HepG2 (cell line): ENCODE results near the gene CCDC148. TPM values are rescaled to one million over a fixed set of nuclear protein-coding genes. Genes with fewer than 3 reads are reported as not detected.

Source experiments
- E2F5 ChIP-seq: sonication (generic); formaldehyde crosslinking; conservative IDR thresholded peaks from 2 replicates; pipeline ENCODE4 v1.4.0; 2020; ENCODE audit warnings: missing genetic modification reagents
- EHMT2 ChIP-seq: fragments of 200-600 bp; sonication (generic); IDR thresholded peaks from 2 replicates; pipeline ENCODE4 v1.7.0; 2017; ENCODE audit warnings: antibody characterized with exemption, low read depth, low read length, borderline replicate concordance
- FOXC1 ChIP-seq: sonication (generic); formaldehyde crosslinking; IDR thresholded peaks from 2 replicates; pipeline ENCODE4 v1.8.0; 2022; ENCODE audit warnings: mild to moderate bottlenecking, missing genetic modification reagents, borderline replicate concordance
- FOXP4 ChIP-seq: sonication (generic); formaldehyde crosslinking; IDR thresholded peaks from 2 replicates; pipeline ENCODE4 v1.4.0; 2020; ENCODE audit warnings: missing genetic modification reagents
- IRF2 ChIP-seq: IDR thresholded peaks from 2 replicates; pipeline ENCODE4 v1.6.1; 2018; ENCODE audit warnings: missing genetic modification reagents, missing compliant biosample characterization
- JUN ChIP-seq: sonication (generic); formaldehyde crosslinking; IDR thresholded peaks from 2 replicates; pipeline ENCODE4 v1.4.0; 2020; ENCODE audit warnings: mild to moderate bottlenecking, missing genetic modification reagents
- MAFG ChIP-seq: sonication (generic); formaldehyde crosslinking; IDR thresholded peaks from 2 replicates; pipeline ENCODE4 v1.5.1; 2020; ENCODE audit warnings: mild to moderate bottlenecking, missing genetic modification reagents
- MED13 ChIP-seq: sonication (generic); formaldehyde crosslinking; IDR thresholded peaks from 2 replicates; pipeline ENCODE4 v1.5.0; 2020; ENCODE audit warnings: missing genetic modification reagents
- POLR2A ChIP-seq, 2 experiments: IDR thresholded peaks; 2 replicates each; pipeline ENCODE4 v1.6.1; 2011; ENCODE audit warnings: low read depth in 2 of 2, low read length in 2 of 2, mild to moderate bottlenecking in 1 of 2, moderate library complexity in 1 of 2; ENCODE audit not compliant: insufficient read depth in 1 of 2
- RELA ChIP-seq: sonication (generic); formaldehyde crosslinking; IDR thresholded peaks from 2 replicates; pipeline ENCODE4 v1.4.0; 2020; ENCODE audit warnings: missing genetic modification reagents
- TAF1 ChIP-seq: sonication (generic); formaldehyde crosslinking; IDR thresholded peaks from 2 replicates; pipeline ENCODE4 v1.4.0; 2020; ENCODE audit warnings: missing genetic modification reagents
- TARDBP ChIP-seq: sonication (generic); formaldehyde crosslinking; IDR thresholded peaks from 2 replicates; pipeline ENCODE4 v1.8.0; 2022; ENCODE audit warnings: mild to moderate bottlenecking, missing genetic modification reagents
- ZBTB42 ChIP-seq: sonication (generic); formaldehyde crosslinking; IDR thresholded peaks from 2 replicates; pipeline ENCODE4 v1.5.0; 2020; ENCODE audit warnings: mild to moderate bottlenecking, missing genetic modification reagents
- ZNF136 ChIP-seq: sonication (generic); formaldehyde crosslinking; IDR thresholded peaks from 2 replicates; pipeline ENCODE4 v1.8.1; 2022; ENCODE audit warnings: low read depth, mild to moderate bottlenecking, moderate library complexity, missing genetic modification reagents
- ZNF432 ChIP-seq: sonication (generic); formaldehyde crosslinking; IDR thresholded peaks from 2 replicates; pipeline ENCODE4 v1.5.0; 2020; ENCODE audit warnings: missing genetic modification reagents, mild to moderate bottlenecking, borderline replicate concordance
- ZNF589 ChIP-seq: sonication (generic); formaldehyde crosslinking; conservative IDR thresholded peaks from 2 replicates; pipeline ENCODE4 v1.8.0; 2022; ENCODE audit warnings: mild to moderate bottlenecking, moderate library complexity, missing genetic modification reagents
- ZNF616 ChIP-seq: sonication (generic); formaldehyde crosslinking; IDR thresholded peaks from 2 replicates; pipeline ENCODE4 v1.5.0; 2020; ENCODE audit warnings: low read depth, mild to moderate bottlenecking, missing genetic modification reagents
- ZNF660 ChIP-seq: sonication (generic); formaldehyde crosslinking; IDR thresholded peaks from 2 replicates; pipeline ENCODE4 v1.5.1; 2020; ENCODE audit warnings: mild to moderate bottlenecking, low read depth, missing genetic modification reagents, borderline replicate concordance
- ZNF691 ChIP-seq: sonication (generic); formaldehyde crosslinking; IDR thresholded peaks from 2 replicates; pipeline ENCODE4 v1.4.0; 2020; ENCODE audit warnings: missing genetic modification reagents, low read depth, mild to moderate bottlenecking, borderline replicate concordance
- polyA plus RNA-seq, 8 experiments: library from polyadenylated mRNA; depleted of rRNA in 3 of 8; stranded (reverse) in 7 of 8; unstranded in 1 of 8; fragments of >200 nt; fragmentation: Illumina TruSeq in 4 of 8; extraction: Trizol in 4 of 8; gene quantifications; 2 replicates each; pipeline versions ENCODE4 v1.2.1 to v1.2.3, GENCODE V29; 2011 to 2016; ENCODE audit warnings: low read depth in 4 of 8, missing spikeins in 1 of 8, mixed read lengths in 1 of 8; ENCODE audit not compliant: insufficient read depth in 1 of 8
- total RNA-seq, 5 experiments: library from RNA; depleted of rRNA; stranded (reverse); fragments of >200 nt; fragmentation: Illumina TruSeq; extraction: Trizol; gene quantifications; 2 replicates each; pipeline ENCODE4 v1.2.3, GENCODE V29; 2016; ENCODE audit warnings: low read depth in 1 of 5
- TF ChIP-seq, protein P1 (sequence below): sonication (generic); formaldehyde crosslinking; IDR thresholded peaks from 2 replicates; pipeline ENCODE4 v1.5.0; 2020; ENCODE audit warnings: mild to moderate bottlenecking, missing genetic modification reagents, borderline replicate concordance
- TF ChIP-seq, protein P2 (sequence below), 2 experiments: sonication (generic) in 1 of 2; formaldehyde crosslinking in 1 of 2; IDR thresholded peaks; 2 replicates each; pipeline versions ENCODE4 v1.5.1 to v1.6.1; 2011 to 2020; ENCODE audit warnings: borderline replicate concordance in 1 of 2, low read depth in 1 of 2, low read length in 1 of 2, mild to moderate bottlenecking in 1 of 2, missing genetic modification reagents in 1 of 2, moderate library complexity in 1 of 2

The CCDC148 gene
- total and polyA plus RNA-seq, 2 of the 13 experiments (the other 11 are each of a cell fraction or from before 2014, with no cell fraction given), result 0.30 to 0.49 TPM

- TF ChIP-seq JUN (CRISPR knock-in tag), result peak; percentile 52; the same call in 1 of the 2 replicates
- no peak for TF ChIP-seq ZNF660 (CRISPR knock-in tag)
- TF ChIP-seq TARDBP (CRISPR knock-in tag), result peak; percentile 85; the same call in 1 of the 2 replicates
- TF ChIP-seq ZNF432 (CRISPR knock-in tag), result no peak
- TF ChIP-seq MAFG (CRISPR knock-in tag), result no peak
- TF ChIP-seq EHMT2, result no peak; the same call in 1 of the 2 replicates
- TF ChIP-seq ZNF616 (CRISPR knock-in tag), result no peak
- TF ChIP-seq E2F5 (CRISPR knock-in tag), result no peak
- peak; percentile 47; the same call in 1 of the 2 replicates for TF ChIP-seq ZNF691 (CRISPR knock-in tag)
- TF ChIP-seq ZNF589, result no peak
- TF ChIP-seq POLR2A (IDR thresholded peaks at IDR 0.05; ENCODE audit: insufficient read depth in 1 of 2, low read depth in 2 of 2, low read length in 2 of 2), result peak in 1 of 2 experiments; percentile 74; a peak in 2 of 4 replicates
- TF ChIP-seq FOXC1 (CRISPR knock-in tag), result no peak
- TF ChIP-seq, protein P1, sequence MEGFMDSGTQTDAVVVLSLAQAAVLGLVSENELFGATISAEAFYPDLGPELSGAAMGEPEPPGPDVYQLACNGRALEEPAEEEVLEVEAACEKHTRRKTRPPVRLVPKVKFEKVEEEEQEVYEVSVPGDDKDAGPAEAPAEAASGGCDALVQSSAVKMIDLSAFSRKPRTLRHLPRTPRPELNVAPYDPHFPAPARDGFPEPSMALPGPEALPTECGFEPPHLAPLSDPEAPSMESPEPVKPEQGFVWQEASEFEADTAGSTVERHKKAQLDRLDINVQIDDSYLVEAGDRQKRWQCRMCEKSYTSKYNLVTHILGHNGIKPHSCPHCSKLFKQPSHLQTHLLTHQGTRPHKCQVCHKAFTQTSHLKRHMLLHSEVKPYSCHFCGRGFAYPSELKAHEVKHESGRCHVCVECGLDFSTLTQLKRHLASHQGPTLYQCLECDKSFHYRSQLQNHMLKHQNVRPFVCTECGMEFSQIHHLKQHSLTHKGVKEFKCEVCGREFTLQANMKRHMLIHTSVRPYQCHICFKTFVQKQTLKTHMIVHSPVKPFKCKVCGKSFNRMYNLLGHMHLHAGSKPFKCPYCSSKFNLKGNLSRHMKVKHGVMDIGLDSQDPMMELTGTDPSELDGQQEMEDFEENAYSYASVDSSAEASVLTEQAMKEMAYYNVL (CRISPR knock-in tag), result peak; percentile 49; the same call in 1 of the 2 replicates
- TF ChIP-seq ZNF136, result no peak
- no peak for TF ChIP-seq ZBTB42 (CRISPR knock-in tag)
- peak; percentile 61; the same call in 1 of the 2 replicates for TF ChIP-seq TAF1
- no peak for TF ChIP-seq RELA
- TF ChIP-seq, protein P2, sequence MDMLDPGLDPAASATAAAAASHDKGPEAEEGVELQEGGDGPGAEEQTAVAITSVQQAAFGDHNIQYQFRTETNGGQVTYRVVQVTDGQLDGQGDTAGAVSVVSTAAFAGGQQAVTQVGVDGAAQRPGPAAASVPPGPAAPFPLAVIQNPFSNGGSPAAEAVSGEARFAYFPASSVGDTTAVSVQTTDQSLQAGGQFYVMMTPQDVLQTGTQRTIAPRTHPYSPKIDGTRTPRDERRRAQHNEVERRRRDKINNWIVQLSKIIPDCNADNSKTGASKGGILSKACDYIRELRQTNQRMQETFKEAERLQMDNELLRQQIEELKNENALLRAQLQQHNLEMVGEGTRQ (IDR thresholded peaks at IDR 0.05; ENCODE audit: low read depth, low read length), result no peak
- TF ChIP-seq, protein P2 (CRISPR knock-in tag; IDR thresholded peaks at IDR 0.05; ENCODE audit: borderline replicate concordance), result no peak
- no peak for TF ChIP-seq MED13 (CRISPR knock-in tag)
- TF ChIP-seq FOXP4 (CRISPR knock-in tag), result peak; percentile 78
- TF ChIP-seq IRF2 (CRISPR knock-in tag), result peak; percentile 87
Observed at GRCh38 chr2:158128168-158128973, 328.2 kb downstream of the CCDC148 start (continued).
